Spleen (tissue), 7 donors: Measurements from ENCODE around the gene DDX3X.

Source experiments
- CTCF ChIP-seq, 11 experiments: fragments of 200-600 bp in 7 of 11; fragments of 450-650 bp in 4 of 11; sonication (generic) in 4 of 11; IDR thresholded peaks in 8 of 11; conservative IDR thresholded peaks in 3 of 11; 1 replicate in 7 of 11; 2 replicates in 4 of 11; pipeline versions ENCODE4 v1.4.0 to v1.8.0; 2016 to 2021; ENCODE audit warnings: antibody characterized with exemption in 11 of 11, inconsistent platforms in 4 of 11, mild to moderate bottlenecking in 1 of 11
- POLR2A ChIP-seq, 3 donors: fragments of 450-650 bp; IDR thresholded peaks; one replicate each; pipeline ENCODE4 v1.5.1; 2017; ENCODE audit warnings: antibody characterized with exemption in 3 of 3, mild to moderate bottlenecking in 1 of 3
- POLR2AphosphoS5 ChIP-seq, 3 donors: sonication (generic); formaldehyde crosslinking; IDR thresholded peaks; one replicate each; pipeline ENCODE4 v1.5.1; 2017; ENCODE audit warnings: antibody characterized with exemption in 3 of 3
- donor health status: DM: no; HTN: no; CAD: no; lungs with moderate emphysema.
- donor health status: DM: no; HTN: no; CAD: no.
- donor health status: DM: no; HTN: no; CAD: no.

GRCh38 chrX:41373989-41374606 lies 40.1 kb downstream of the DDX3X start:
- TF ChIP-seq CTCF (IDR thresholded peaks at IDR 0.05 in 8 of 11, conservative IDR thresholded peaks at IDR 0.05 in 3 of 11) (no peak), POLR2A (IDR thresholded peaks at IDR 0.05) (no peak), POLR2AphosphoS5 (IDR thresholded peaks at IDR 0.05) (no peak)
